Naive thymus-derived CD4-positive, alpha-beta T cell (primary cell): ENCODE measurements around the gene SHOC1. TPM values are rescaled to one million over a fixed set of nuclear protein-coding genes. Genes with fewer than 3 reads are reported as not detected.

ENCODE experiments used
- polyA plus RNA-seq, 2 donors: library from polyadenylated mRNA; unstranded; fragments of 300-500 nt; fragmentation: Illumina TruSeq; gene quantifications; one replicate each; pipeline ENCODE4 v1.2.3, GENCODE V29; 2021
- total RNA-seq, 6 experiments: library from RNA in 5 of 6; stranded (reverse) in 5 of 6; gene quantifications; 1 replicate in 5 of 6; 2 replicates in 1 of 6; pipeline ENCODE4 v1.2.3 and lab custom pipeline; 2021 to 2026

The SHOC1 gene
- total and polyA plus RNA-seq, 7 experiments from 2014 or later = not detected

Other genes starting within 250 kb of the SHOC1 start
- under 1 TPM in 2 of 5 experiments, not detected in 3; 0.64 to 0.92 TPM for gene PTGR1, start 195.3 kb downstream of the SHOC1 start, total RNA-seq
- under 1 TPM; 0.21 to 0.37 TPM for gene PTGR1, start 195.3 kb downstream of the SHOC1 start, polyA plus RNA-seq
- 1 to 10 TPM; 4.0 to 6.0 (median 5.2) TPM for gene DNAJC25, start 163.6 kb downstream of the SHOC1 start, total RNA-seq
- gene DNAJC25, start 163.6 kb downstream of the SHOC1 start, polyA plus RNA-seq = 1 to 10 TPM; 1.7 to 1.9 TPM
- 10 to 100 TPM in 4 of 5 experiments, 1 to 10 TPM in 1; 5.3 to 26.1 (median 12.2) TPM for gene GNG10, start 133.3 kb downstream of the SHOC1 start, total RNA-seq
- gene GNG10, start 133.3 kb downstream of the SHOC1 start, polyA plus RNA-seq = 10 to 100 TPM; 15.5 to 26.8 TPM
- 10 to 100 TPM; 21.1 to 40.9 (median 24.5) TPM for gene UGCG, start 101.9 kb upstream of the SHOC1 start, total RNA-seq
- gene UGCG, start 101.9 kb upstream of the SHOC1 start, polyA plus RNA-seq = 10 to 100 TPM in 1 of 2 donors, 1 to 10 TPM in 1; 10.0 to 13.8 TPM